Thyroid gland (tissue), 4 donors: ENCODE data around the gene CBLB. TPM values are rescaled to one million over a fixed set of nuclear protein-coding genes. Genes with fewer than 3 reads are reported as not detected.

Experiments used
- DNase-seq, 2 donors: peaks; one replicate each; pipeline ENCODE4 v3.0.0-alpha.2; 2019
- H3K27ac ChIP-seq, 3 donors: fragments of 200-600 bp; sonication (generic); 1 replicate in 2 of 3; 2 replicates in 1 of 3; pipeline ENCODE4 v1.5.1; 2016 to 2019; ENCODE audit warnings: mild to moderate bottlenecking in 1 of 3, moderate library complexity in 1 of 3
- H3K27me3 ChIP-seq: fragments of 200-600 bp; sonication (generic); one replicate; pipeline ENCODE4 v1.5.1; 2019
- H3K36me3 ChIP-seq, 2 donors: fragments of 200-600 bp; sonication (generic); one replicate each; pipeline ENCODE4 v1.5.1; 2016 to 2019
- H3K4me1 ChIP-seq, 2 donors: fragments of 200-600 bp; sonication (generic); one replicate each; pipeline ENCODE4 v1.5.1; 2017 to 2019
- H3K4me3 ChIP-seq, 3 donors: fragments of 200-600 bp; sonication (generic); replicated peaks in 1 of 3; 1 replicate in 2 of 3; 2 replicates in 1 of 3; pipeline ENCODE4 v1.5.1; 2016; ENCODE audit warnings: mild to moderate bottlenecking in 1 of 3
- H3K9me3 ChIP-seq: fragments of 200-600 bp; sonication (generic); one replicate; pipeline ENCODE4 v1.5.1; 2017
- CTCF ChIP-seq, 6 experiments: fragments of 200-600 bp in 3 of 6; fragments of 450-650 bp in 3 of 6; sonication (generic) in 3 of 6; IDR thresholded peaks; one replicate each; pipeline ENCODE4 v1.5.1; 2016 to 2019; ENCODE audit warnings: antibody characterized with exemption in 6 of 6, mild to moderate bottlenecking in 2 of 6, inconsistent platforms in 1 of 6, moderate library complexity in 1 of 6
- POLR2A ChIP-seq, 2 donors: fragments of 450-650 bp; IDR thresholded peaks; one replicate each; pipeline ENCODE4 v1.6.1; 2017; ENCODE audit warnings: antibody characterized with exemption in 2 of 2, mild to moderate bottlenecking in 2 of 2, moderate library complexity in 1 of 2
- WGBS, 2 donors: methylation state at CpG; one replicate each; pipeline ENCODE4 v1.1.5; 2017; 5-methylcytosine and 5-hydroxymethylcytosine counted together
- intact Hi-C: fragments of 100-400 bp; cut with DNase I; formaldehyde crosslinking; loops from one replicate; pipeline ENCODE4 v1.15.1; 2023
- total RNA-seq, 4 donors: library from RNA; depleted of rRNA; stranded (reverse); fragments of >200 nt; gene quantifications; one replicate each; pipeline ENCODE4 v1.2.3, GENCODE V29; 2016

Gene CBLB
- total RNA-seq, 4 donors from 2014 or later: 61.8 to 119 (median 83.4) TPM

- Histone ChIP-seq H3K9me3 (no peaks in the 10 kb centered on the region), H3K27me3 (no peaks in the 10 kb centered on the region), H3K36me3 (no peaks in the 10 kb centered on the region), H3K27ac (no peak overlapping the region), H3K4me1 (no peaks in the 10 kb centered on the region), H3K4me3 (no peak overlapping the region)
- no peak for DNase-seq
- WGBS, 2 donors: 83 to 89% methylated on average over 1 of the region's 1 CpG
- intact Hi-C loops: no loop called here
- TF ChIP-seq CTCF (IDR thresholded peaks at IDR 0.05): no peak
- no peak for TF ChIP-seq POLR2A (IDR thresholded peaks at IDR 0.05)
These were observed 94.2 kb downstream of the CBLB start for GRCh38 chr3:105774444-105775180.

- TF ChIP-seq CTCF (IDR thresholded peaks at IDR 0.05): no peak
- no peak for DNase-seq
- intact Hi-C loops: no loop called here
These were observed 95.5 kb downstream of the CBLB start for GRCh38 chr3:105773291-105773690.

GRCh38 chr3:105772635-105773034 is 96.2 kb downstream of the CBLB start:
- no peaks in the 10 kb centered on the region for H3K36me3 ChIP-seq
- TF ChIP-seq CTCF (IDR thresholded peaks at IDR 0.05) (no peak), POLR2A (IDR thresholded peaks at IDR 0.05) (no peak)

More at GRCh38 chr3:105773291-105773690, 95.5 kb downstream of the CBLB start:
- H3K27ac ChIP-seq: no peak overlapping the region
- H3K36me3 ChIP-seq: no peaks in the 10 kb centered on the region
- no peaks in the 10 kb centered on the region for H3K9me3 ChIP-seq
- H3K4me1 ChIP-seq: no peaks in the 10 kb centered on the region
- no peaks in the 10 kb centered on the region for H3K27me3 ChIP-seq
- 96 to 97% methylated on average over 5 of the region's 5 CpGs for WGBS, 2 donors
- no peak overlapping the region for H3K4me3 ChIP-seq

GRCh38 chr3:105771392-105771791 is 97.4 kb downstream of the CBLB start:
- H3K4me1 ChIP-seq: no peaks in the 10 kb centered on the region
- H3K36me3 ChIP-seq: no peaks in the 10 kb centered on the region
- intact Hi-C loops: no loop called here
- WGBS, 2 donors: 95 to 98% methylated on average over 1 of the region's 1 CpG
- no peak overlapping the region for H3K4me3 ChIP-seq
- no peaks in the 10 kb centered on the region for H3K27me3 ChIP-seq
- TF ChIP-seq CTCF (IDR thresholded peaks at IDR 0.05) (no peak), POLR2A (IDR thresholded peaks at IDR 0.05) (no peak)
- no peak overlapping the region for H3K27ac ChIP-seq
- DNase-seq: no peak
- H3K9me3 ChIP-seq: no peaks in the 10 kb centered on the region

More at GRCh38 chr3:105772635-105773034, 96.2 kb downstream of the CBLB start:
- no peak for DNase-seq
- 93 to 95% methylated on average over 2 of the region's 2 CpGs for WGBS, 2 donors
- no peak overlapping the region for H3K4me3 ChIP-seq
- no peaks in the 10 kb centered on the region for H3K9me3 ChIP-seq
- no peaks in the 10 kb centered on the region for H3K4me1 ChIP-seq
- no peaks in the 10 kb centered on the region for H3K27me3 ChIP-seq
- no peak overlapping the region for H3K27ac ChIP-seq
- intact Hi-C loops: no loop called here

GRCh38 chr3:105770410-105770809 is 98.4 kb downstream of the CBLB start:
- DNase-seq: no peak
- Histone ChIP-seq H3K4me3 (no peak overlapping the region), H3K4me1 (no peaks in the 10 kb centered on the region), H3K27me3 (no peaks in the 10 kb centered on the region), H3K27ac (no peak overlapping the region), H3K9me3 (no peaks in the 10 kb centered on the region), H3K36me3 (no peaks in the 10 kb centered on the region)
- TF ChIP-seq CTCF (IDR thresholded peaks at IDR 0.05) (no peak), POLR2A (IDR thresholded peaks at IDR 0.05) (no peak)
- intact Hi-C loops: no loop called here
- WGBS, 2 donors: 94% methylated on average over 4 of the region's 4 CpGs
